ENCODE measurements around the gene TMCO6. TPM values are rescaled to one million over a fixed set of nuclear protein-coding genes. Genes with fewer than 3 reads are reported as not detected.

Gene TMCO6
- total and polyA plus RNA-seq, 2 of the 8 experiments (the other 6 are each of a cell fraction or from before 2014, with no cell fraction given): 29.0 to 40.9 TPM

DNA sequence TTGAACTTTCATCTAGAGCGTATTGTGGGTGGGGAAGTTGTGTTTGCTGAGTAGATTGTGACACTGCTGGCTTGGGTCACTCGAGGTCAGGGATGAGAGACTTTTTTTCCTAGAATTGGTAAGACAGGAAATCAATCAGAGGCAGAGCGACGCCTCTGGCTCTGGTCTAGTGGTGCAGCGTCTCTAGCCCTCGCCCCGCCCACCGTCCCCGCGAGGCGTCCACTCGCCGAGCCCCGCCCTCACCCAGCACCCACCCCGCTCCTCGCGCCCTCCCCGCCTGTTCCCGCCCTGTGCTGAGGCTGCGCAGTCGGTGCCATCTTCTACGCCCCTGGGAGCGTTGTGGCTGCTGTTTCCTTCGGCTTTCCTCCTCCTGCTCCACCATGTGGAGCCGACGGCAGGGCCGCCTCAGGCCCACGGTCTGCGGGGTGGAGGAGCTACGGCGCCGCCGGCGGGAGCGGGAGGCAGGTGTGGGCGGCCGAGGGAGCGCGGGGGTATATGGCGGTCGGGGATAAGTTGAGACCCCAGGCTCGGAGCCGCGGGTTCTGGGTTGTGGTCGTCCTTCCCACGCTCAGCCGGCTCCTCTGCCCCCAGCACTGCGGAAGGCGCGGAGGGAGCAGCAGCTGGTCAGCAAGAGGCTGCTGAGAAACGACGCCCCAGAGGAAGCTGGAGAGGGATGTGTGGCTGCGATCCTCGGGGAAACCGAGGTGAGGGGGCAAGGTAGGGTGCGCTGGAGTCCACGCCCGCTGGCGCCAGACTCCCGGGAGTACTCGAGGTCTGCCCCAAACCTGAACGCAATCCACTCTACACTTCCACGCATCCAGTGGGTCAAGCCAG is at the start of gene TMCO6 (continued):
- TF ChIP-seq, protein P1, sequence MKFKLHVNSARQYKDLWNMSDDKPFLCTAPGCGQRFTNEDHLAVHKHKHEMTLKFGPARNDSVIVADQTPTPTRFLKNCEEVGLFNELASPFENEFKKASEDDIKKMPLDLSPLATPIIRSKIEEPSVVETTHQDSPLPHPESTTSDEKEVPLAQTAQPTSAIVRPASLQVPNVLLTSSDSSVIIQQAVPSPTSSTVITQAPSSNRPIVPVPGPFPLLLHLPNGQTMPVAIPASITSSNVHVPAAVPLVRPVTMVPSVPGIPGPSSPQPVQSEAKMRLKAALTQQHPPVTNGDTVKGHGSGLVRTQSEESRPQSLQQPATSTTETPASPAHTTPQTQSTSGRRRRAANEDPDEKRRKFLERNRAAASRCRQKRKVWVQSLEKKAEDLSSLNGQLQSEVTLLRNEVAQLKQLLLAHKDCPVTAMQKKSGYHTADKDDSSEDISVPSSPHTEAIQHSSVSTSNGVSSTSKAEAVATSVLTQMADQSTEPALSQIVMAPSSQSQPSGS (IDR thresholded peaks at IDR 0.05; ENCODE audit: low read length): no peak
- TF ChIP-seq BACH1 (IDR thresholded peaks at IDR 0.05; ENCODE audit: low read length) (peak; percentile 63; the same call in 1 of the 2 replicates), SRF (IDR thresholded peaks at IDR 0.05; ENCODE audit: low read depth, low read length) (no peak), JUN (IDR thresholded peaks at IDR 0.05; ENCODE audit: low read depth, low read length) (no peak), BCL11A (IDR thresholded peaks at IDR 0.05; ENCODE audit: low read depth in 2 of 2, low read length in 2 of 2) (no peak), ZNF274 (IDR thresholded peaks at IDR 0.05; ENCODE audit: borderline replicate concordance, extremely low read depth, low read length) (no peak), SP2 (IDR thresholded peaks at IDR 0.05; ENCODE audit: low read length) (no peak), POU5F1 (IDR thresholded peaks at IDR 0.05; ENCODE audit: low read depth, low read length) (no peak), RXRA (IDR thresholded peaks at IDR 0.05; ENCODE audit: insufficient read depth, low read depth, low read length) (no peak)
- TF ChIP-seq, protein P2, sequence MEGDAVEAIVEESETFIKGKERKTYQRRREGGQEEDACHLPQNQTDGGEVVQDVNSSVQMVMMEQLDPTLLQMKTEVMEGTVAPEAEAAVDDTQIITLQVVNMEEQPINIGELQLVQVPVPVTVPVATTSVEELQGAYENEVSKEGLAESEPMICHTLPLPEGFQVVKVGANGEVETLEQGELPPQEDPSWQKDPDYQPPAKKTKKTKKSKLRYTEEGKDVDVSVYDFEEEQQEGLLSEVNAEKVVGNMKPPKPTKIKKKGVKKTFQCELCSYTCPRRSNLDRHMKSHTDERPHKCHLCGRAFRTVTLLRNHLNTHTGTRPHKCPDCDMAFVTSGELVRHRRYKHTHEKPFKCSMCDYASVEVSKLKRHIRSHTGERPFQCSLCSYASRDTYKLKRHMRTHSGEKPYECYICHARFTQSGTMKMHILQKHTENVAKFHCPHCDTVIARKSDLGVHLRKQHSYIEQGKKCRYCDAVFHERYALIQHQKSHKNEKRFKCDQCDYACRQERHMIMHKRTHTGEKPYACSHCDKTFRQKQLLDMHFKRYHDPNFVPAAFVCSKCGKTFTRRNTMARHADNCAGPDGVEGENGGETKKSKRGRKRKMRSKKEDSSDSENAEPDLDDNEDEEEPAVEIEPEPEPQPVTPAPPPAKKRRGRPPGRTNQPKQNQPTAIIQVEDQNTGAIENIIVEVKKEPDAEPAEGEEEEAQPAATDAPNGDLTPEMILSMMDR (IDR thresholded peaks at IDR 0.05; ENCODE audit: control extremely low read depth in 1 of 3, insufficient read depth in 1 of 3, low read depth in 1 of 3, low read length in 3 of 3): peak; percentile 39 to 66 (median 65)

All from H1 (cell line).